Large intestine (tissue), 3 donors: Measurements from ENCODE around the gene ANKRD13C. TPM values are rescaled to one million over a fixed set of nuclear protein-coding genes. Genes with fewer than 3 reads are reported as not detected.
"Not testable (repeated sequence)": the region's sequence is repeated elsewhere in the genome, so short reads cannot be mapped to it uniquely, and the experiment has no call there.

Experiments
- DNase-seq, 2 donors: peaks; one replicate each; pipeline versions ENCODE4 v3.0.0 to v3.0.0-alpha.2; 2013
- H3K27ac ChIP-seq: one replicate; pipeline ENCODE4 v1.5.1; 2013; ENCODE audit warnings: low read length
- H3K27me3 ChIP-seq: 2 replicates; pipeline ENCODE4 v1.6.1; 2013; ENCODE audit warnings: low read length; ENCODE audit not compliant: control insufficient read depth, insufficient read depth
- H3K36me3 ChIP-seq: 2 replicates; pipeline ENCODE4 v1.6.1; 2013; ENCODE audit warnings: low read length; ENCODE audit not compliant: control insufficient read depth, insufficient read depth
- H3K4me1 ChIP-seq: one replicate; pipeline ENCODE4 v1.6.1; 2013; ENCODE audit warnings: low read length; ENCODE audit not compliant: control insufficient read depth, insufficient read depth
- H3K4me3 ChIP-seq: one replicate; pipeline ENCODE4 v1.5.1; 2013; ENCODE audit warnings: low read length
- H3K9me3 ChIP-seq: one replicate; pipeline ENCODE4 v1.6.1; 2013; ENCODE audit warnings: mild to moderate bottlenecking, low read depth, low read length, moderate library complexity; ENCODE audit not compliant: control insufficient read depth
- WGBS: methylation state at CpG from one replicate; pipeline ENCODE4 v1.1.5; 2013; ENCODE audit warnings: low lambda C conversion rate; ENCODE audit not compliant: insufficient coverage; 5-methylcytosine and 5-hydroxymethylcytosine counted together
- polyA plus RNA-seq: library from polyadenylated mRNA; unstranded; fragments of 120-200 nt; gene quantifications from one replicate; pipeline ENCODE4 v1.2.1, GENCODE V29; 2013

Gene ANKRD13C
- polyA plus RNA-seq, 1 donor: 19.0 TPM

GRCh38 chr1:70339644-70340043, 14.9 kb downstream of the ANKRD13C start:
- 100% methylated on average over 3 of the region's 3 CpGs for WGBS
- not testable (repeated sequence) for H3K9me3 ChIP-seq, DNase-seq, H3K27ac ChIP-seq, H3K36me3 ChIP-seq, H3K27me3 ChIP-seq, H3K4me3 ChIP-seq, H3K4me1 ChIP-seq

GRCh38 chr1:70336050-70336449, 18.5 kb downstream of the ANKRD13C start:
- Histone ChIP-seq H3K27ac (no peak overlapping the region), H3K4me1 (no peaks in the 10 kb centered on the region), H3K36me3 (peaks cover 12% of the 10 kb centered on the region), H3K4me3 (no peak overlapping the region), H3K27me3 (no peaks in the 10 kb centered on the region), H3K9me3 (no peaks in the 10 kb centered on the region)
- no peak for DNase-seq

- 100% methylated on average over 2 of the region's 9 CpGs for WGBS
- H3K27ac ChIP-seq: no peak overlapping the region
- H3K27me3 ChIP-seq: no peaks in the 10 kb centered on the region
- H3K9me3 ChIP-seq: no peaks in the 10 kb centered on the region
- H3K36me3 ChIP-seq: peaks cover 12% of the 10 kb centered on the region
- H3K4me1 ChIP-seq: no peaks in the 10 kb centered on the region
- H3K4me3 ChIP-seq: no peak overlapping the region
- DNase-seq: no peak
Measured at GRCh38 chr1:70334436-70334835, 20.1 kb downstream of the ANKRD13C start.

- no CpG with 5 or more reads among the region's 2 CpGs for WGBS
- Histone ChIP-seq H3K36me3 (peaks cover 9% of the 10 kb centered on the region), H3K4me3 (no peak overlapping the region)
Measured at GRCh38 chr1:70333245-70333644, 21.3 kb downstream of the ANKRD13C start.

GRCh38 chr1:70331962-70332361, 22.6 kb downstream of the ANKRD13C start:
- no peaks in the 10 kb centered on the region for H3K9me3 ChIP-seq
- H3K4me1 ChIP-seq: no peaks in the 10 kb centered on the region
- H3K27ac ChIP-seq: no peak overlapping the region
- no peak overlapping the region for H3K4me3 ChIP-seq
- DNase-seq: no peak
- no peaks in the 10 kb centered on the region for H3K27me3 ChIP-seq
- peaks cover 9% of the 10 kb centered on the region for H3K36me3 ChIP-seq

More at GRCh38 chr1:70333245-70333644, 21.3 kb downstream of the ANKRD13C start:
- Histone ChIP-seq H3K27ac (no peak overlapping the region), H3K4me1 (no peaks in the 10 kb centered on the region), H3K9me3 (no peaks in the 10 kb centered on the region), H3K27me3 (no peaks in the 10 kb centered on the region)
- DNase-seq: no peak

- no peak overlapping the region for H3K27ac ChIP-seq
- H3K4me1 ChIP-seq: no peaks in the 10 kb centered on the region
- no peaks in the 10 kb centered on the region for H3K27me3 ChIP-seq
- DNase-seq: no peak
- H3K36me3 ChIP-seq: peaks cover 5% of the 10 kb centered on the region
- H3K4me3 ChIP-seq: no peak overlapping the region
- no peaks in the 10 kb centered on the region for H3K9me3 ChIP-seq
- 100% methylated on average over 4 of the region's 7 CpGs for WGBS
Measured at GRCh38 chr1:70327306-70328076, 27.0 kb downstream of the ANKRD13C start.

- Histone ChIP-seq H3K27me3 (no peaks in the 10 kb centered on the region), H3K27ac (no peak overlapping the region), H3K4me3 (no peak overlapping the region), H3K36me3 (peaks cover 8% of the 10 kb centered on the region), H3K4me1 (no peaks in the 10 kb centered on the region), H3K9me3 (no peaks in the 10 kb centered on the region)
- DNase-seq: no peak
- 100% methylated on average over 1 of the region's 1 CpG for WGBS
Measured at GRCh38 chr1:70324683-70325082, 29.8 kb downstream of the ANKRD13C start.

GRCh38 chr1:70319750-70320149, 34.8 kb downstream of the ANKRD13C start:
- H3K36me3 ChIP-seq: peaks cover 8% of the 10 kb centered on the region
- no peaks in the 10 kb centered on the region for H3K4me1 ChIP-seq
- H3K9me3 ChIP-seq: no peaks in the 10 kb centered on the region
- H3K27me3 ChIP-seq: no peaks in the 10 kb centered on the region
- H3K27ac ChIP-seq: no peak overlapping the region
- no peak for DNase-seq
- H3K4me3 ChIP-seq: no peak overlapping the region

GRCh38 chr1:70318191-70318590, 36.3 kb downstream of the ANKRD13C start:
- WGBS: 20% methylated on average over 1 of the region's 1 CpG
- DNase-seq: peak; percentile 1 to 27

GRCh38 chr1:70317087-70317486, 37.4 kb downstream of the ANKRD13C start:
- DNase-seq: no peak

More at GRCh38 chr1:70318191-70318590, 36.3 kb downstream of the ANKRD13C start:
- Histone ChIP-seq H3K9me3 (no peaks in the 10 kb centered on the region), H3K4me1 (no peaks in the 10 kb centered on the region), H3K27me3 (no peaks in the 10 kb centered on the region), H3K27ac (no peak overlapping the region), H3K36me3 (peaks cover 6% of the 10 kb centered on the region), H3K4me3 (no peak overlapping the region)

GRCh38 chr1:70315782-70316181, 38.7 kb downstream of the ANKRD13C start:
- no peak overlapping the region for H3K4me3 ChIP-seq
- H3K36me3 ChIP-seq: no peaks in the 10 kb centered on the region
- DNase-seq: no peak
- no peak overlapping the region for H3K27ac ChIP-seq
- 67% methylated on average over 1 of the region's 1 CpG for WGBS
- H3K27me3 ChIP-seq: no peaks in the 10 kb centered on the region
- H3K4me1 ChIP-seq: no peaks in the 10 kb centered on the region
- H3K9me3 ChIP-seq: no peaks in the 10 kb centered on the region

More at GRCh38 chr1:70317087-70317486, 37.4 kb downstream of the ANKRD13C start:
- Histone ChIP-seq H3K27me3 (no peaks in the 10 kb centered on the region), H3K9me3 (no peaks in the 10 kb centered on the region), H3K4me1 (no peaks in the 10 kb centered on the region), H3K4me3 (no peak overlapping the region), H3K27ac (no peak overlapping the region), H3K36me3 (peaks cover 2% of the 10 kb centered on the region)
- 100% methylated on average over 1 of the region's 3 CpGs for WGBS
